H9 (cell line): ENCODE data around the gene FSTL4. TPM values are rescaled to one million over a fixed set of nuclear protein-coding genes. Genes with fewer than 3 reads are reported as not detected.

ENCODE experiments used
- DNase-seq: peaks from one replicate; pipeline ENCODE4 v3.0.0-alpha.2; 2017
- H2AFZ ChIP-seq: one replicate; pipeline ENCODE4 v1.6.1; 2013; ENCODE audit warnings: mild to moderate bottlenecking, low read length, control low read depth, moderate library complexity
- H2AK5ac ChIP-seq: 2 replicates; pipeline ENCODE4 v1.6.1; 2013; ENCODE audit warnings: low read length, control low read depth, mixed read lengths; ENCODE audit not compliant: insufficient read length
- H2BK120ac ChIP-seq: one replicate; pipeline ENCODE4 v1.6.1; 2013; ENCODE audit warnings: low read depth, mild to moderate bottlenecking, low read length, control low read depth, inconsistent platforms; ENCODE audit not compliant: poor library complexity, severe bottlenecking
- H2BK12ac ChIP-seq: 2 replicates; pipeline ENCODE4 v1.6.1; 2013; ENCODE audit warnings: low read length, control low read depth, mixed read lengths, low read depth; ENCODE audit not compliant: insufficient read length
- H2BK15ac ChIP-seq: 2 replicates; pipeline ENCODE4 v1.6.1; 2013; ENCODE audit warnings: low read depth, low read length, control low read depth
- H2BK20ac ChIP-seq: one replicate; pipeline ENCODE4 v1.6.1; 2013; ENCODE audit warnings: low read depth, mild to moderate bottlenecking, low read length, control low read depth, inconsistent platforms; ENCODE audit not compliant: poor library complexity, severe bottlenecking
- H2BK5ac ChIP-seq: 2 replicates; pipeline ENCODE4 v1.6.1; 2013; ENCODE audit warnings: low read length, control low read depth, mixed read lengths; ENCODE audit not compliant: insufficient read length
- H3K14ac ChIP-seq: 2 replicates; pipeline ENCODE4 v1.6.1; 2013; ENCODE audit warnings: low read length, control low read depth; ENCODE audit not compliant: insufficient read depth
- H3K18ac ChIP-seq: 2 replicates; pipeline ENCODE4 v1.6.1; 2013; ENCODE audit warnings: low read depth, mild to moderate bottlenecking, mixed read lengths, low read length, control low read depth; ENCODE audit not compliant: insufficient read length
- H3K23ac ChIP-seq: 2 replicates; pipeline ENCODE4 v1.6.1; 2013; ENCODE audit warnings: low read length, control low read depth, mixed read lengths, low read depth; ENCODE audit not compliant: insufficient read length
- H3K23me2 ChIP-seq: 2 replicates; pipeline ENCODE4 v1.6.1; 2013; ENCODE audit warnings: low read depth, mild to moderate bottlenecking, mixed read lengths, low read length, control low read depth; ENCODE audit not compliant: insufficient read length, poor library complexity, severe bottlenecking
- H3K27ac ChIP-seq: 2 replicates; pipeline ENCODE4 v1.5.1; 2013; ENCODE audit warnings: low read length, control low read depth, mixed read lengths, low read depth; ENCODE audit not compliant: insufficient read length
- H3K27me3 ChIP-seq: 2 replicates; pipeline ENCODE4 v1.6.1; 2013; ENCODE audit warnings: low read length, control low read depth, inconsistent platforms; ENCODE audit not compliant: insufficient read depth
- H3K4ac ChIP-seq: 2 replicates; pipeline ENCODE4 v1.6.1; 2013; ENCODE audit warnings: low read depth, mild to moderate bottlenecking, control low read depth, inconsistent platforms, low read length, moderate library complexity
- H3K4me1 ChIP-seq: 2 replicates; pipeline ENCODE4 v1.6.1; 2013; ENCODE audit warnings: low read length, control low read depth, inconsistent platforms; ENCODE audit not compliant: insufficient read depth
- H3K4me2 ChIP-seq: 2 replicates; pipeline ENCODE4 v1.6.1; 2013; ENCODE audit warnings: low read length, control low read depth, mixed read lengths; ENCODE audit not compliant: insufficient read length, insufficient read depth
- H3K56ac ChIP-seq: 2 replicates; pipeline ENCODE4 v1.6.1; 2013; ENCODE audit warnings: low read depth, mild to moderate bottlenecking, mixed read lengths, low read length, control low read depth; ENCODE audit not compliant: insufficient read length
- H3K79me1 ChIP-seq: 2 replicates; pipeline ENCODE4 v1.6.1; 2013; ENCODE audit warnings: low read depth, mild to moderate bottlenecking, moderate library complexity, low read length, control low read depth, inconsistent platforms; ENCODE audit not compliant: insufficient read depth, poor library complexity, severe bottlenecking
- H3K79me2 ChIP-seq: 2 replicates; pipeline ENCODE4 v1.6.1; 2013; ENCODE audit warnings: low read length, control low read depth, inconsistent platforms; ENCODE audit not compliant: insufficient read depth
- H3K9ac ChIP-seq: 2 replicates; pipeline ENCODE4 v1.6.1; 2013; ENCODE audit warnings: low read length, control low read depth, mixed read lengths; ENCODE audit not compliant: insufficient read length; ENCODE audit errors: extremely low read depth
- H3K9me3 ChIP-seq: one replicate; pipeline ENCODE4 v1.6.1; 2013; ENCODE audit warnings: low read depth, low read length, inconsistent platforms; ENCODE audit not compliant: control insufficient read depth
- H3T11ph ChIP-seq: one replicate; pipeline ENCODE4 v1.6.1; 2013; ENCODE audit warnings: mild to moderate bottlenecking, low read length, control low read depth, inconsistent platforms
- H4K20me1 ChIP-seq: one replicate; pipeline ENCODE4 v1.6.1; 2013; ENCODE audit not compliant: control insufficient read depth, insufficient read length, insufficient read depth
- H4K5ac ChIP-seq: 2 replicates; pipeline ENCODE4 v1.6.1; 2013; ENCODE audit warnings: low read depth, mild to moderate bottlenecking, mixed read lengths, low read length, control low read depth; ENCODE audit not compliant: insufficient read length
- H4K8ac ChIP-seq: replicated peaks from 2 replicates; pipeline ENCODE4 v1.6.1; 2013; ENCODE audit warnings: low read length, control low read depth, mixed read lengths, low read depth; ENCODE audit not compliant: insufficient read length
- H4K91ac ChIP-seq: 2 replicates; pipeline ENCODE4 v1.6.1; 2013; ENCODE audit warnings: low read depth, mild to moderate bottlenecking, moderate library complexity, mixed read lengths, low read length, control low read depth; ENCODE audit not compliant: insufficient read length
- H3K27ac Mint-ChIP-seq, 3 experiments: 2 replicates in 2 of 3; 3 replicates in 1 of 3; pipeline ENCODE4 v1.8.0; 2020 to 2021; ENCODE audit warnings: mixed read lengths in 3 of 3, mild to moderate bottlenecking in 1 of 3, moderate library complexity in 1 of 3
- H3K27me3 Mint-ChIP-seq: 2 replicates; pipeline ENCODE4 v1.8.0; 2021; ENCODE audit warnings: low read depth, mild to moderate bottlenecking, moderate library complexity, mixed read lengths
- H3K36me3 Mint-ChIP-seq, 3 experiments: 2 replicates in 2 of 3; 3 replicates in 1 of 3; pipeline ENCODE4 v1.8.0; 2020 to 2021; ENCODE audit warnings: low read depth in 3 of 3, mixed read lengths in 3 of 3; ENCODE audit not compliant: insufficient read depth in 1 of 3
- H3K4me1 Mint-ChIP-seq, 2 experiments: 2 replicates each; pipeline ENCODE4 v1.8.0; 2020; ENCODE audit warnings: mixed read lengths in 2 of 2
- H3K4me3 Mint-ChIP-seq, 2 experiments: 2 replicates in 1 of 2; 3 replicates in 1 of 2; pipeline ENCODE4 v1.8.0; 2020 to 2021; ENCODE audit warnings: mild to moderate bottlenecking in 2 of 2, mixed read lengths in 2 of 2, moderate library complexity in 1 of 2
- H3K9me3 Mint-ChIP-seq, 2 experiments: 2 replicates in 1 of 2; 3 replicates in 1 of 2; pipeline ENCODE4 v1.8.0; 2020; ENCODE audit warnings: mild to moderate bottlenecking in 2 of 2, mixed read lengths in 2 of 2, moderate library complexity in 1 of 2
- CTCF ChIP-seq: fragments of 200-600 bp; sonication (generic); conservative IDR thresholded peaks from 3 replicates; pipeline ENCODE4 v1.8.0; 2021; ENCODE audit warnings: antibody characterized with exemption, mild to moderate bottlenecking
- WGBS: extraction: QIAGEN DNeasy Blood & Tissue Kit; methylation state at CpG from one replicate; pipeline ENCODE4 v1.1.7; 2013; ENCODE audit warnings: missing lambda C conversion rate, low lambda C conversion rate, mixed read lengths; ENCODE audit not compliant: insufficient read length; ENCODE audit errors: extremely low coverage; 5-methylcytosine and 5-hydroxymethylcytosine counted together
- total RNA-seq: library from RNA; stranded (reverse); gene quantifications from 2 replicates; pipeline ENCODE4 v1.2.1, GENCODE V29; 2021

Gene FSTL4
- total RNA-seq, 1 experiment from 2014 or later: 5.7 TPM

- Histone ChIP-seq H3K18ac (no peak overlapping the region), H3K56ac (no peak overlapping the region), H3K79me2 (no peaks in the 10 kb centered on the region), H4K5ac (no peak overlapping the region), H2AFZ (no peak overlapping the region), H2BK5ac (no peak overlapping the region), H3K27me3 (no peaks in the 10 kb centered on the region), H4K8ac (no peak overlapping the region), H3T11ph (no peak overlapping the region), H3K4me2 (no peak overlapping the region), H3K9ac (no peak overlapping the region), H3K14ac (no peak overlapping the region), H2BK12ac (no peak overlapping the region), H3K4ac (no peak overlapping the region), H3K79me1 (no peaks in the 10 kb centered on the region), H3K9me3 (no peaks in the 10 kb centered on the region), H2BK120ac (no peak overlapping the region), H2BK20ac (no peak overlapping the region), H2AK5ac (no peak overlapping the region), H3K23me2 (no peaks in the 10 kb centered on the region), H3K23ac (no peak overlapping the region), H3K27ac (no peak overlapping the region), H4K91ac (no peak overlapping the region), H4K20me1 (no peaks in the 10 kb centered on the region), H3K4me1 (0 out of 2 replicates have a peak, but pooled peaks cover 3% of the 10 kb centered on the region), H2BK15ac (no peak overlapping the region)
- WGBS: no CpG with 5 or more reads among the region's 10 CpGs
- Mint-ChIP-seq H3K4me3 (no peak overlapping the region), H3K27me3 (peaks cover under 1% of the 10 kb centered on the region), H3K4me1 (peaks cover 2 to 4% of the 10 kb centered on the region in 2 experiments; a peak in 3 of 4 replicates), H3K36me3 (peaks cover 0 to 1% (median 0%) of the 10 kb centered on the region in 3 experiments; a peak in 1 of 7 replicates), H3K27ac (no peak overlapping the region), H3K9me3 (no peaks in the 10 kb centered on the region)
- TF ChIP-seq CTCF: no peak
- DNase-seq: no peak
Measured at GRCh38 chr5:133480866-133481265, 131.5 kb downstream of the FSTL4 start.
